ENCODE measurements around the gene ENTREP3. TPM values are rescaled to one million over a fixed set of nuclear protein-coding genes. Genes with fewer than 3 reads are reported as not detected.
"Not testable (repeated sequence)": the region's sequence is repeated elsewhere in the genome, so short reads cannot be mapped to it uniquely, and the experiment has no call there.

Gene ENTREP3
- total RNA-seq, 6 experiments from 2014 or later, result 53.6 to 81.3 (median 58.8) TPM

DNA sequence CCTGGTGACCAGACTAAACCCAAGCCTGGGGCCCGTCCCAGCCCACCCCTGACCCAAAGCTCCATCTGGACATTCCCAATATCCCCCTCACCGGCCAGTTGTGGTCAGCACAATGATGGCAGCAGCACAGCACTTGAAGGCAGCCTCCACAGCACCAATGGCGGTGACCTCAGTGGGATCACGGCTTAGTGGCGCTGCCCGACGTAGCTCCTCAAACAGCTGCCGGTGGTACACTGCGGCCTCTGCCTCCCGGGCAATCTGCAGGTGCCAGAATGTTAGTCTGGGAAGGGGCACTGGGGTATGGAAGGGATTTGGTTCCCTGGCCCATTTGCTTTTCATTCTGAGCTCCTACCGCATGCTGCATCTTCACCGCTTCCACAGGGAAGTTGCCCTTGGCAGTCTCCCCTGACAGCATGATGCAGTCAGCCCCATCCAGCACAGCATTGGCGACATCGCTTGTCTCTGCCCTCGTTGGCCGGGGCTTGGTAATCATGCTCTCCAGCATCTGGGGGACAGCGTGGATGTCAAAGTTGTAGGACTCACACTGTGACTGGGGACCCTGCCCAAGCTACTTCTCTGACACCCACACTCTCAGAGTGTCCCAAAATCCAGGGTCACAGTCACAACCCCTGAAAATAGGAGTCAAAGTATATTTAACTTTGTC is 37.9 kb upstream of the ENTREP3 start:
- Mint-ChIP-seq H3K4me1 (ENCODE audit: low read depth) (no peaks in the 10 kb centered on the region), H3K9me3 (no peaks in the 10 kb centered on the region), H3K27ac (no peak overlapping the region), H3K27me3 (ENCODE audit: insufficient read depth) (peaks cover 45% of the 10 kb centered on the region), H3K4me3 (no peak overlapping the region), H3K36me3 (ENCODE audit: low read depth) (no peaks in the 10 kb centered on the region)
- TF ChIP-seq, protein P1, sequence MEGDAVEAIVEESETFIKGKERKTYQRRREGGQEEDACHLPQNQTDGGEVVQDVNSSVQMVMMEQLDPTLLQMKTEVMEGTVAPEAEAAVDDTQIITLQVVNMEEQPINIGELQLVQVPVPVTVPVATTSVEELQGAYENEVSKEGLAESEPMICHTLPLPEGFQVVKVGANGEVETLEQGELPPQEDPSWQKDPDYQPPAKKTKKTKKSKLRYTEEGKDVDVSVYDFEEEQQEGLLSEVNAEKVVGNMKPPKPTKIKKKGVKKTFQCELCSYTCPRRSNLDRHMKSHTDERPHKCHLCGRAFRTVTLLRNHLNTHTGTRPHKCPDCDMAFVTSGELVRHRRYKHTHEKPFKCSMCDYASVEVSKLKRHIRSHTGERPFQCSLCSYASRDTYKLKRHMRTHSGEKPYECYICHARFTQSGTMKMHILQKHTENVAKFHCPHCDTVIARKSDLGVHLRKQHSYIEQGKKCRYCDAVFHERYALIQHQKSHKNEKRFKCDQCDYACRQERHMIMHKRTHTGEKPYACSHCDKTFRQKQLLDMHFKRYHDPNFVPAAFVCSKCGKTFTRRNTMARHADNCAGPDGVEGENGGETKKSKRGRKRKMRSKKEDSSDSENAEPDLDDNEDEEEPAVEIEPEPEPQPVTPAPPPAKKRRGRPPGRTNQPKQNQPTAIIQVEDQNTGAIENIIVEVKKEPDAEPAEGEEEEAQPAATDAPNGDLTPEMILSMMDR (IDR thresholded peaks at IDR 0.05), result no peak
- DNase-seq, result no peak

DNA sequence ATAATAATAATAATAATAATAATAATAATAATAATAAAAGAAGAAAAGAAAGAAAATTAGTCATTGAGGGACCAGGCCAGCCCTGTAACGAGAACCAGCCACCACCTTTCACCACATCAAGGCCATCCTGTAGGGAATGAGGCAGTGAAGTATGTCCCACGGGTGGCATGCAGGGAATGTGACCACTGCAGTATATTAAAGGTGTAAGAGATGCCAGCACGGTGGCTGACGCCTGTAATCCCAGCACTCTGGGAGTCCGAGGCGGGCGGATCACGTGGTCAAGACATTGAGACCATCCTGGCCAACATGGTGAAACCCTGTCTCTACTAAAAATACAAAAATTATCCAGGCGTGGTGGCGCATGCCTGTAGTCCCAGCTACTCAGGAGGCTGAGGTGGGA is 35.7 kb upstream of the ENTREP3 start:
- DNase-seq; H3K27ac Mint-ChIP-seq; H3K4me3 Mint-ChIP-seq; H3K4me1 Mint-ChIP-seq (ENCODE audit: low read depth); H3K9me3 Mint-ChIP-seq; H3K36me3 Mint-ChIP-seq (ENCODE audit: low read depth): not testable (repeated sequence)
- peaks cover 31% of the 10 kb centered on the region for H3K27me3 Mint-ChIP-seq (ENCODE audit: insufficient read depth)

DNA sequence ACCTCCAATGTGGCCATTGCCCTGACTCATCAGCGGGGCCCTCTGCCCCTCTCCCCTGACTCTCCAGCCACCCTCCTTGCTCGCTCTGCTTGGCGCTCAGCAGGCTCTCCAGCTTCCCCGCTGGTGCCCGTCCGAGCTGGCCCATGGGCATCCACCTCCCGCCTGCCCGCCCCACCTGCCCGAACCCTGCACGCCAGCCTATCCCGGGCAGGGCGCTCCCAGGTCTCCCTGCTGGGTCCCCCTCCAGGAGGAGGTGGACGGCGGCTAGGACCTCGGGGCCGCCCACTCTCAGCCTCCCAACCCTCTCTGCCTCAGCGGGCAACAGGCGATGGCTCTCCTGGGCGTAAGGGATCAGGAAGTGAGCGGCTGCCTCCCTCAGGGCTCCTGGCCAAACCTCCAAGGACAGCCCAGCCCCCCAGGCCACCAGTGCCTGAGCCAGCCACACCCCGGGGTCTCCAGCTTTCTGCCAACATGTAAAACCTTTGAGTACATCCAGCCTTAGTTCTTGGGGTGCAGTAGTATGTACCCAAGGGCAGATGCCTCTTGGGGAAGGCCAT is 32.8 kb upstream of the ENTREP3 start:
- no peak overlapping the region for H3K4me3 Mint-ChIP-seq
- no peaks in the 10 kb centered on the region for H3K36me3 Mint-ChIP-seq (ENCODE audit: low read depth)
- no peaks in the 10 kb centered on the region for H3K9me3 Mint-ChIP-seq
- no peak overlapping the region for H3K27ac Mint-ChIP-seq
- no peak for DNase-seq
- TF ChIP-seq, protein P1 (IDR thresholded peaks at IDR 0.05), result no peak
- H3K27me3 Mint-ChIP-seq (ENCODE audit: insufficient read depth), result peaks cover 13% of the 10 kb centered on the region
- H3K4me1 Mint-ChIP-seq (ENCODE audit: low read depth), result no peaks in the 10 kb centered on the region

DNA sequence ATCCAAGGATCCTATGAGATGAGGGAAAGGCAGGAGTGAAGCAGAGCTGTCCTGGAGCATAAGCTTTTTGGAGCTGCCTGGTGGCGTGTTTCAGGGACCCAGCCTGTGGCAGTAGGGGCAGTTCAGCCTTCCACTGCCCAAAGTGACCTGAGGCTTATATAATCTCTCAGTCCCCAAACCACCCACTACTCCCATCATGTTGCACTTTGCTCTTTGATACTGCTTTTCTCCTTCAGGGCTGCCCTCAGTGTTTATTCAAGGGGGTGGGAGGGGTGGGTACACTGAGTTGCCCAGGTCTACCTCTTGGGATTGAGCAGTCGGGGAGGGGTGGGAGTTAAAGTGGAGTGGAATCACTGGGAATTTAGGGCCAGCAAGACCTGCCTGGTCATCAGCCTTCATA is 31.3 kb upstream of the ENTREP3 start:
- Mint-ChIP-seq H3K9me3 (no peaks in the 10 kb centered on the region), H3K4me1 (ENCODE audit: low read depth) (no peaks in the 10 kb centered on the region), H3K4me3 (no peak overlapping the region), H3K36me3 (ENCODE audit: low read depth) (no peaks in the 10 kb centered on the region), H3K27me3 (ENCODE audit: insufficient read depth) (peaks cover 8% of the 10 kb centered on the region), H3K27ac (no peak overlapping the region)
- no peak for DNase-seq
- TF ChIP-seq, protein P1 (IDR thresholded peaks at IDR 0.05), result no peak

DNA sequence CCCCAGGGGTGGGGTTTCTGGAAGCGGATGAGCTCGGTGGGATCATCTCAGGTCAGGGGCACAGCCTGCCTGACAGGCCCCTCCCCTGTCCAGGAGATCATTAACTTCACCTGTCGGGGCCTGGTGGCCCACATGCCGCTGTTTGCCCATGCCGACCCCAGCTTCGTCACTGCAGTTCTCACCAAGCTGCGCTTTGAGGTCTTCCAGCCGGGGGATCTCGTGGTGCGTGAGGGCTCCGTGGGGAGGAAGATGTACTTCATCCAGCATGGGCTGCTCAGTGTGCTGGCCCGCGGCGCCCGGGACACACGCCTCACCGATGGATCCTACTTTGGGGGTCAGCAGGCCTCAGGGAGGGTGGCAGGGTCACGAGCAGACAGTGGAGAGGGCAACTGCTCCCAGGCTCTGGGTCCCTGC is 30.4 kb upstream of the ENTREP3 start:
- H3K4me1 Mint-ChIP-seq (ENCODE audit: low read depth), result no peaks in the 10 kb centered on the region
- no peaks in the 10 kb centered on the region for H3K36me3 Mint-ChIP-seq (ENCODE audit: low read depth)
- DNase-seq, result no peak
- H3K27ac Mint-ChIP-seq, result no peak overlapping the region
- no peak overlapping the region for H3K4me3 Mint-ChIP-seq
- TF ChIP-seq, protein P1 (IDR thresholded peaks at IDR 0.05), result no peak
- peaks cover 6% of the 10 kb centered on the region for H3K27me3 Mint-ChIP-seq (ENCODE audit: insufficient read depth)
- no peaks in the 10 kb centered on the region for H3K9me3 Mint-ChIP-seq

DNA sequence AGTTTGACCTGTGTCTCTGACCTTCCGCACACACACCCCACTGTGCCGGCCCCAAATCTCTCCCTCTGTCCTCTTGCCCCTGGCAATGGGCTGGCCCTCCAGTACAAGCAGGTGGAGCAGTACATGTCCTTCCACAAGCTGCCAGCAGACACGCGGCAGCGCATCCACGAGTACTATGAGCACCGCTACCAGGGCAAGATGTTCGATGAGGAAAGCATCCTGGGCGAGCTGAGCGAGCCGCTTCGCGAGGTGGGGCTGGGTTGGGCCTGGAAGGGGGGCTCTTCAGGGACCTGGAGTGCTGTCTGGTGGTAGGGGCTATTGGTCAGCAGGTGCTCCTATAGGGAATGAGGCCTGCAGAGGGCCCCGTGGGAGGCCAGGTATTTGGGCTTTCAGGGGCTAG is 29.8 kb upstream of the ENTREP3 start:
- Mint-ChIP-seq H3K4me1 (ENCODE audit: low read depth) (no peaks in the 10 kb centered on the region), H3K4me3 (no peak overlapping the region), H3K27me3 (ENCODE audit: insufficient read depth) (peaks cover 6% of the 10 kb centered on the region), H3K27ac (no peak overlapping the region), H3K9me3 (no peaks in the 10 kb centered on the region), H3K36me3 (ENCODE audit: low read depth) (no peaks in the 10 kb centered on the region)
- no peak for DNase-seq
- TF ChIP-seq, protein P1 (IDR thresholded peaks at IDR 0.05), result no peak
